ENCODE measurements around the gene ITGB8. TPM values are rescaled to one million over a fixed set of nuclear protein-coding genes. Genes with fewer than 3 reads are reported as not detected.
"Not testable (repeated sequence)": the region's sequence is repeated elsewhere in the genome, so short reads cannot be mapped to it uniquely, and the experiment has no call there.

ITGB8 gene
- total RNA-seq, 5 donors from 2014 or later (not counting 1 experiment from before 2014, with no cell fraction given) = 0.08 to 0.29 (median 0.16) TPM

DNA sequence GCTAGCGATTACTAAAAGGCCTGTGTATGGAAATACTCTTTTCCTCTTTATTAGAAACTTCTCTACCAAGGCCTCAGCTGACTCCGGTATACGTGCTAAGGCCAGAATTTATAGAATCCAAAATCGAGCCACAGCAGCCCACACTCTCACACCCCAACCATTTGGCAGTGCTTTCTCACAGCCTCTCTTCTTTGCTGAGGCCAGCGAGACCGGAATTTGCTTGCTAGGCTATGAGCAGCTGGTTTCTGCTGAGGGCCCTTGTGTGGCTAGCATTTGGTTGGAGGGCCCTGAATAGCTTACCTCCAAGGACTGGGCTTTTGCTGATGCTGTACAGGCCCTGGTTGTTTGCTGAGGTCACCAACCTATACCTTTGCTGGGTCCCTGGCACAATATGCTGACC, 46.1 kb downstream of the ITGB8 start:
- H3K9me3 Mint-ChIP-seq = peaks cover 0 to 6% (median 0%) of the 10 kb centered on the region in 3 donors
- CTCF ChIA-PET = no interaction called here
- Histone ChIP-seq H3K9me3 (no peaks in the 10 kb centered on the region), H3K4me1 (ENCODE audit: control insufficient read depth in 1 of 2, extremely low read depth in 1 of 2, insufficient read depth in 2 of 2, low read length in 2 of 2) (no peaks in the 10 kb centered on the region), H3K4me3 (ENCODE audit: control insufficient read depth in 1 of 2, extremely low read depth in 1 of 2, low read length in 1 of 2) (no peak overlapping the region), H3K36me3 (ENCODE audit: control insufficient read depth in 2 of 2, extremely low read depth in 1 of 2, insufficient read depth in 1 of 2, low read length in 1 of 2) (no peaks in the 10 kb centered on the region), H3K27me3 (replicated peaks in 1 of 2; ENCODE audit: control insufficient read depth in 2 of 2, extremely low read depth in 1 of 2, insufficient read depth in 2 of 2, low read length in 1 of 2) (no peaks in the 10 kb centered on the region), H3K27ac (ENCODE audit: low read length) (no peak overlapping the region)
- no peaks in the 10 kb centered on the region for H3K27me3 Mint-ChIP-seq
- DNase-seq (no peak), ATAC-seq (replicated peaks in 1 of 4) (no peak)
- POLR2A ChIA-PET = no interaction called here
- no peaks in the 10 kb centered on the region for H3K36me3 Mint-ChIP-seq
- no peak overlapping the region for H3K27ac Mint-ChIP-seq
- WGBS (ENCODE audit: insufficient coverage) = 71% methylated on average over 5 of the region's 6 CpGs
- no peak overlapping the region for H3K4me3 Mint-ChIP-seq
- H3K4me1 Mint-ChIP-seq = no peaks in the 10 kb centered on the region

DNA sequence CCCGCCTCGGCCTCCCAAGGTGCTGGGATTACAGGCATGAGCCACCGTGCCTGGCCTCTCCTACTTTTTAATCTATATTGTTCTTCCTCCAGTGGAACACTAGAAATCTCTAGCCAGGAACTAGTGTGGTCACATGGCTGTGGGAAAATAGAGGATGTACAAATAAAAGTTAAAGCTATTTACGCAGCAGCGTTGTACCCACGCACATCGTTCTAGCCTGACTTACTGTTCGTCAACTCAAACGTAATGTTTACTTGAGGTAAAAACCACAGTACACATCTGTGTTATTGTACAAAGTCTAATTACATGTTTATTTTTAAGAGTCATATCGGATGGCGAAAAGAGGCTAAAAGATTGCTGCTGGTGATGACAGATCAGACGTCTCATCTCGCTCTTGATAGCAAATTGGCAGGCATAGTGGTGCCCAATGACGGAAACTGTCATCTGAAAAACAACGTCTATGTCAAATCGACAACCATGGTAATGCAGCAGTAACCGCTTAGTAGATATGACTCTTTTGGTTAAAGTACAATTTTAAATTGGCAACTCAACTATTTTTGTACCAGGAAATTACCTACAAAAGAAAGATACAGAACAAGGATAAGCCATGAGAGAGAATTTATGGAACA, 50.8 kb downstream of the ITGB8 start:
- no peak overlapping the region for H3K27ac Mint-ChIP-seq
- CTCF ChIA-PET = no interaction called here
- DNase-seq (no peak), ATAC-seq (replicated peaks in 1 of 4) (no peak)
- POLR2A ChIA-PET = no interaction called here
- peaks cover 0 to 7% (median 0%) of the 10 kb centered on the region in 3 donors for H3K9me3 Mint-ChIP-seq
- H3K4me3 Mint-ChIP-seq = no peak overlapping the region
- no peaks in the 10 kb centered on the region for H3K36me3 ChIP-seq (ENCODE audit: control insufficient read depth in 2 of 2, extremely low read depth in 1 of 2, insufficient read depth in 1 of 2, low read length in 1 of 2)
- no peaks in the 10 kb centered on the region for H3K36me3 Mint-ChIP-seq
- H3K4me1 Mint-ChIP-seq = no peaks in the 10 kb centered on the region
- H3K27me3 Mint-ChIP-seq = no peaks in the 10 kb centered on the region
- H3K27me3 ChIP-seq (replicated peaks in 1 of 2; ENCODE audit: control insufficient read depth in 2 of 2, extremely low read depth in 1 of 2, insufficient read depth in 2 of 2, low read length in 1 of 2) = no peaks in the 10 kb centered on the region
- H3K4me3 ChIP-seq (ENCODE audit: control insufficient read depth in 1 of 2, extremely low read depth in 1 of 2, low read length in 1 of 2) = no peak overlapping the region
- 90% methylated on average over 6 of the region's 17 CpGs for WGBS (ENCODE audit: insufficient coverage)
- no peak overlapping the region for H3K27ac ChIP-seq (ENCODE audit: low read length)
- H3K9me3 ChIP-seq = no peaks in the 10 kb centered on the region
- H3K4me1 ChIP-seq (ENCODE audit: control insufficient read depth in 1 of 2, extremely low read depth in 1 of 2, insufficient read depth in 2 of 2, low read length in 2 of 2) = no peaks in the 10 kb centered on the region

DNA sequence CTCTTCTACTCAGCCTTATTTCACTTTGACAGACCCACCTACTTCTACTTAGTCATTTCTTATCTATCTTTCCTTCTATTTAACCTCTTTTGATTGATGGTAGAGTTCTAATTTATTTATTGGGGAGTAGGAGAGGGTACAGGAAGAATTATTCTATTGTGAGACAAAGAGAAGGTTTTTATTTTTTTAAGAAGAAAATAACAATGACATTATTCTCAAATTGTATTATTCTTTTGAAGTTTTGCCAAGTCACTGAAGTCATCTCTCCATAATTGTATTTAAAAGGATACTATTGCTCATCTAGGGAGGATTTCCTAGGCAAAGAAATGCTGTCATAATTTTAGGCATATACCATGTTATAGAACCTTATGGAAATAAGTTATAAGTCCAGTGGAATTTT, 52.7 kb downstream of the ITGB8 start:
- H3K36me3 ChIP-seq (ENCODE audit: control insufficient read depth in 2 of 2, extremely low read depth in 1 of 2, insufficient read depth in 1 of 2, low read length in 1 of 2) = no peaks in the 10 kb centered on the region
- H3K27me3 ChIP-seq (replicated peaks in 1 of 2; ENCODE audit: control insufficient read depth in 2 of 2, extremely low read depth in 1 of 2, insufficient read depth in 2 of 2, low read length in 1 of 2) = no peaks in the 10 kb centered on the region
- no peak overlapping the region for H3K27ac ChIP-seq (ENCODE audit: low read length)
- Mint-ChIP-seq H3K27me3 (no peaks in the 10 kb centered on the region), H3K4me3 (no peak overlapping the region), H3K27ac (no peak overlapping the region), H3K9me3 (peaks cover 0 to 7% (median 0%) of the 10 kb centered on the region in 3 donors), H3K4me1 (no peaks in the 10 kb centered on the region), H3K36me3 (no peaks in the 10 kb centered on the region)
- ATAC-seq (replicated peaks in 1 of 4) (no peak), DNase-seq (no peak)
- H3K4me1 ChIP-seq (ENCODE audit: control insufficient read depth in 1 of 2, extremely low read depth in 1 of 2, insufficient read depth in 2 of 2, low read length in 2 of 2) = no peaks in the 10 kb centered on the region
- ChIA-PET CTCF (no interaction called here), POLR2A (no interaction called here)
- H3K4me3 ChIP-seq (ENCODE audit: control insufficient read depth in 1 of 2, extremely low read depth in 1 of 2, low read length in 1 of 2) = no peak overlapping the region
- no peaks in the 10 kb centered on the region for H3K9me3 ChIP-seq

DNA sequence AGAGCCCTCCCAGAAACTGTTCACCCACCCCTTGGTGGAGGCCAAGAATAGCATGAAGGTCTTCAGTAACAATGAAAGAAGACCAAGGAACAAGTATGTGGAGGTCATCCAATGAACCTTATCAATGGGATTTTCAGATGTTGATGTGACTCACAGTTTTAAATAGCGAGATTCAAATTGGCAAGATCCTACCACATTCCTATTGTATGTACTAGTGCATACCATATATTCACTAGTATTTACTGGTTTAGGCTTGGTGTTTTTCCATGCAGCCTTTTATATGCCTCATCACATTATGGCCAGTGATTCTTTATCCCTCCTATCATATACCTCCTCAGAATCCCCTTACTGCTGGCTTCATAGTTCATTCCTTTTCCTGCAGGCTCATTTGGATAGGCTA, 54.4 kb downstream of the ITGB8 start:
- Histone ChIP-seq H3K27ac (ENCODE audit: low read length) (no peak overlapping the region), H3K4me3 (ENCODE audit: control insufficient read depth in 1 of 2, extremely low read depth in 1 of 2, low read length in 1 of 2) (no peak overlapping the region), H3K36me3 (ENCODE audit: control insufficient read depth in 2 of 2, extremely low read depth in 1 of 2, insufficient read depth in 1 of 2, low read length in 1 of 2) (no peaks in the 10 kb centered on the region), H3K9me3 (no peaks in the 10 kb centered on the region), H3K4me1 (ENCODE audit: control insufficient read depth in 1 of 2, extremely low read depth in 1 of 2, insufficient read depth in 2 of 2, low read length in 2 of 2) (no peaks in the 10 kb centered on the region), H3K27me3 (replicated peaks in 1 of 2; ENCODE audit: control insufficient read depth in 2 of 2, extremely low read depth in 1 of 2, insufficient read depth in 2 of 2, low read length in 1 of 2) (no peaks in the 10 kb centered on the region)
- Mint-ChIP-seq H3K36me3 (no peaks in the 10 kb centered on the region), H3K27me3 (no peaks in the 10 kb centered on the region), H3K9me3 (peaks cover 0 to 7% (median 0%) of the 10 kb centered on the region in 3 donors), H3K4me1 (no peaks in the 10 kb centered on the region), H3K4me3 (no peak overlapping the region), H3K27ac (no peak overlapping the region)
- DNase-seq = no peak
- WGBS (ENCODE audit: insufficient coverage) = no CpG with 5 or more reads among the region's 1 CpG
- ATAC-seq (replicated peaks in 1 of 4) = no peak
- ChIA-PET CTCF (no interaction called here), POLR2A (no interaction called here)

DNA sequence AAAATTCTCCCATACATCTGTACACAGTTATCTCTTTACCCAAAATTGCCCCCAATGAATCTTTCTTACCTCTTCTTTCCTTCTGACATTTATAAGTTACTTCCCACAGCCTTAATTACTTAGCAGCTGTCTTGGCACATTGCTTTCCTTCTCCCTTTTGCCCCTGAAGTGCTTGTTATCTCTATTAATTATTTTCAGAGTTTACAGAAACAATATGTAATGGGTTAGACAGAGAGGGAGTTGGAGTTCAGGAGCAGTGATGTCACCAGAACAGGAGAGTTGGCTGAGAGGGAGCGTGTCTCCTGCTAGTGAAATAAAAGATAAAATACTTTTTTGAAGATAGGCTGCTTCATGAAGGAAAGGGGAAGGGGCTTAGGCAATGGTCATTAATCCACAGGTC, 57.4 kb downstream of the ITGB8 start:
- no peaks in the 10 kb centered on the region for H3K4me1 Mint-ChIP-seq
- WGBS (ENCODE audit: insufficient coverage) = no CpG with 5 or more reads among the region's 1 CpG

DNA sequence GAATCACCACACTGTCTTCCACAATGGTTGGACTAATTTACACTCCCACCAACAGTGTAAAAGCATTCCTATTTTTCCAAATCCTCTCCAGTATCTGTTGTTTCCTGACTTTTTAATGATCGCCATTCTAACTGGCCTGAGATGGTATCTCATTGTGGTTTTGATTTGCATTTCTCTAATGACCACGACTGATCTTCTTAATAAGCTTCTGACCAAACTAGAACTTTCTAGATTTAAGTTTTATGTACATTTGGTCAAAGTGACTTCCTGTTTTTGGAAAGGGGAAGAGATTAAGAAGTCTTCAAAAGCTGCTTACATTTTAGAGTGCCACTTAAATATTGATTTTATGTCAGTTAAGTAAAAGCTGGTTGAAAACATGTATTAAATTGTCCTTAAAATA, 58.5 kb downstream of the ITGB8 start:
- H3K36me3 Mint-ChIP-seq; H3K4me1 Mint-ChIP-seq; CTCF ChIA-PET; H3K4me1 ChIP-seq (ENCODE audit: control insufficient read depth in 1 of 2, extremely low read depth in 1 of 2, insufficient read depth in 2 of 2, low read length in 2 of 2); H3K9me3 ChIP-seq; H3K36me3 ChIP-seq (ENCODE audit: control insufficient read depth in 2 of 2, extremely low read depth in 1 of 2, insufficient read depth in 1 of 2, low read length in 1 of 2); DNase-seq; H3K4me3 Mint-ChIP-seq; H3K27me3 Mint-ChIP-seq; H3K9me3 Mint-ChIP-seq; H3K27me3 ChIP-seq (replicated peaks in 1 of 2; ENCODE audit: control insufficient read depth in 2 of 2, extremely low read depth in 1 of 2, insufficient read depth in 2 of 2, low read length in 1 of 2); ATAC-seq (replicated peaks in 1 of 4); H3K4me3 ChIP-seq (ENCODE audit: control insufficient read depth in 1 of 2, extremely low read depth in 1 of 2, low read length in 1 of 2); POLR2A ChIA-PET; H3K27ac ChIP-seq (ENCODE audit: low read length); H3K27ac Mint-ChIP-seq: not testable (repeated sequence)
- no CpG with 5 or more reads among the region's 2 CpGs for WGBS (ENCODE audit: insufficient coverage)

More for the DNA sequence above, 57.4 kb downstream of the ITGB8 start:
- no peak overlapping the region for H3K4me3 ChIP-seq (ENCODE audit: control insufficient read depth in 1 of 2, extremely low read depth in 1 of 2, low read length in 1 of 2)
- H3K27me3 ChIP-seq (replicated peaks in 1 of 2; ENCODE audit: control insufficient read depth in 2 of 2, extremely low read depth in 1 of 2, insufficient read depth in 2 of 2, low read length in 1 of 2) = no peaks in the 10 kb centered on the region
- H3K27me3 Mint-ChIP-seq = no peaks in the 10 kb centered on the region
- no peak for DNase-seq
- H3K36me3 Mint-ChIP-seq = no peaks in the 10 kb centered on the region
- no peak overlapping the region for H3K27ac ChIP-seq (ENCODE audit: low read length)
- POLR2A ChIA-PET = no interaction called here
- CTCF ChIA-PET = no interaction called here
- H3K9me3 Mint-ChIP-seq = peaks cover 0 to 3% (median 3%) of the 10 kb centered on the region in 3 donors
- no peak overlapping the region for H3K27ac Mint-ChIP-seq
- H3K36me3 ChIP-seq (ENCODE audit: control insufficient read depth in 2 of 2, extremely low read depth in 1 of 2, insufficient read depth in 1 of 2, low read length in 1 of 2) = no peaks in the 10 kb centered on the region
- no peaks in the 10 kb centered on the region for H3K9me3 ChIP-seq
- H3K4me3 Mint-ChIP-seq = no peak overlapping the region
- ATAC-seq (replicated peaks in 1 of 4) = no peak
- H3K4me1 ChIP-seq (ENCODE audit: control insufficient read depth in 1 of 2, extremely low read depth in 1 of 2, insufficient read depth in 2 of 2, low read length in 2 of 2) = no peaks in the 10 kb centered on the region

DNA sequence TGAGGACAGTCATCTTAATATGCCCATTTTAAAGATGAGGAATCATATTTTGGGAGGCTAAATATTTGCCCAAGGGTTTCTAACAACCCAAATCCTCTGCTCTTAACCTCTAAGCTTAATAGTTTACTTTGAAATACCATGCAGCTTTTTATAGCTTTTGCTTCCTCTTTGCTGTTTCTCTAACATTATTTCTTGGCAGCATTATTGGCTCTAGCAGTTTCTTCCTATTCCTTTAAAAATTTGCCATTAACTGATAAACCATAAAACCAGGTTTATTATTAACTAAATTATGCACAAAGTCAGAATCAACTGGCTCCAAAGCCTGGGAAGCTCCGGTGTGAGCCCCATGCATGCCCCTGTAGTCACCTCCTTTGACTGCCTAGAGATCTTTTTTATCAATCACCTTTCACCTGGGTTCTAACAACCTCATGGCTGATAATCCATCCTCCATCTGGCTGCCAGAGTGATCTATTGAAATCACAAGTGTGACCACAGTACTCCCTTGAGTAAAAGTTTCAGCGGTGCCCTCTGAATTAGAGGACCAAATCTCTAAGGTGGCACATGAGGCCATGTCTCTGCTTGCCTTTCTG, 62.4 kb downstream of the ITGB8 start:
- Mint-ChIP-seq H3K36me3 (no peaks in the 10 kb centered on the region), H3K4me1 (no peaks in the 10 kb centered on the region), H3K9me3 (peaks cover 0 to 3% (median 0%) of the 10 kb centered on the region in 3 donors), H3K27me3 (no peaks in the 10 kb centered on the region), H3K27ac (no peak overlapping the region), H3K4me3 (no peak overlapping the region)
- Histone ChIP-seq H3K9me3 (no peaks in the 10 kb centered on the region), H3K4me1 (ENCODE audit: control insufficient read depth in 1 of 2, extremely low read depth in 1 of 2, insufficient read depth in 2 of 2, low read length in 2 of 2) (no peaks in the 10 kb centered on the region), H3K27ac (ENCODE audit: low read length) (no peak overlapping the region), H3K4me3 (ENCODE audit: control insufficient read depth in 1 of 2, extremely low read depth in 1 of 2, low read length in 1 of 2) (no peak overlapping the region), H3K36me3 (ENCODE audit: control insufficient read depth in 2 of 2, extremely low read depth in 1 of 2, insufficient read depth in 1 of 2, low read length in 1 of 2) (no peaks in the 10 kb centered on the region), H3K27me3 (replicated peaks in 1 of 2; ENCODE audit: control insufficient read depth in 2 of 2, extremely low read depth in 1 of 2, insufficient read depth in 2 of 2, low read length in 1 of 2) (no peaks in the 10 kb centered on the region)
- DNase-seq (no peak), ATAC-seq (replicated peaks in 1 of 4) (no peak)
- CTCF ChIA-PET = no interaction called here
- 75% methylated on average over 1 of the region's 2 CpGs for WGBS (ENCODE audit: insufficient coverage)
- POLR2A ChIA-PET = no interaction called here
